Prostate gland (tissue), 2 donors: ENCODE results near the gene IMMT. TPM values are rescaled to one million over a fixed set of nuclear protein-coding genes. Genes with fewer than 3 reads are reported as not detected.

Source experiments
- DNase-seq: peaks from one replicate; pipeline ENCODE4 v3.0.0-alpha.2; 2019; ENCODE audit warnings: low spot score
- H3K27ac ChIP-seq, 2 donors: fragments of 200-600 bp; sonication (generic); 2 replicates each; pipeline ENCODE4 v1.5.1; 2017 to 2019
- H3K27me3 ChIP-seq: fragments of 200-600 bp; sonication (generic); replicated peaks from 2 replicates; pipeline ENCODE4 v1.5.1; 2019; ENCODE audit not compliant: insufficient read depth
- H3K36me3 ChIP-seq, 2 donors: fragments of 200-600 bp; sonication (generic); 1 replicate in 1 of 2; 2 replicates in 1 of 2; pipeline versions ENCODE4 v1.5.1 to v1.8.1; 2017 to 2019
- H3K4me1 ChIP-seq: fragments of 200-600 bp; sonication (generic); replicated peaks from 2 replicates; pipeline ENCODE4 v1.5.1; 2019
- H3K4me3 ChIP-seq, 2 donors: fragments of 200-600 bp; sonication (generic); 2 replicates each; pipeline ENCODE4 v1.5.1; 2017 to 2019
- H3K9me3 ChIP-seq: fragments of 200-600 bp; sonication (generic); 2 replicates; pipeline ENCODE4 v1.5.1; 2017
- CTCF ChIP-seq, 4 experiments: fragments of 200-600 bp in 2 of 4; fragments of 450-650 bp in 2 of 4; sonication (generic) in 2 of 4; IDR thresholded peaks; 1 replicate in 3 of 4; 2 replicates in 1 of 4; pipeline ENCODE4 v1.5.1; 2016 to 2019; ENCODE audit warnings: antibody characterized with exemption in 4 of 4, mild to moderate bottlenecking in 2 of 4, moderate library complexity in 2 of 4
- POLR2A ChIP-seq: fragments of 450-650 bp; IDR thresholded peaks from one replicate; pipeline ENCODE4 v1.6.1; 2016; ENCODE audit warnings: antibody characterized with exemption, mild to moderate bottlenecking
- POLR2AphosphoS5 ChIP-seq: sonication (generic); formaldehyde crosslinking; IDR thresholded peaks from one replicate; pipeline ENCODE4 v1.6.1; 2017; ENCODE audit warnings: antibody characterized with exemption
- WGBS: methylation state at CpG from one replicate; pipeline ENCODE4 v1.1.5; 2018; 5-methylcytosine and 5-hydroxymethylcytosine counted together
- intact Hi-C: fragments of 100-400 bp; cut with DNase I; formaldehyde crosslinking; loops from one replicate; pipeline ENCODE4 v1.14.2; 2022
- total RNA-seq, 2 donors: library from RNA; depleted of rRNA; stranded (reverse); fragments of >200 nt; gene quantifications; one replicate each; pipeline ENCODE4 v1.1.0, GENCODE V29; 2016

The IMMT gene
- total RNA-seq, 2 donors from 2014 or later, result 32.6 to 52.5 TPM

GRCh38 chr2:86150502-86150901, 44.8 kb downstream of the IMMT start:
- DNase-seq, result no peak
- H3K36me3 ChIP-seq, result peaks cover 0 to 24% of the 10 kb centered on the region in 2 donors
- H3K27me3 ChIP-seq, result no peaks in the 10 kb centered on the region
- H3K9me3 ChIP-seq, result no peaks in the 10 kb centered on the region
- no peak for TF ChIP-seq POLR2AphosphoS5
- no peak for TF ChIP-seq POLR2A
- no peak for TF ChIP-seq CTCF (IDR thresholded peaks at IDR 0.05)
- intact Hi-C loops, result no loop called here
- no peak overlapping the region for H3K4me3 ChIP-seq
- no peaks in the 10 kb centered on the region for H3K4me1 ChIP-seq
- H3K27ac ChIP-seq, result no peak overlapping the region
- WGBS, result 92% methylated on average over 2 of the region's 2 CpGs

DNA sequence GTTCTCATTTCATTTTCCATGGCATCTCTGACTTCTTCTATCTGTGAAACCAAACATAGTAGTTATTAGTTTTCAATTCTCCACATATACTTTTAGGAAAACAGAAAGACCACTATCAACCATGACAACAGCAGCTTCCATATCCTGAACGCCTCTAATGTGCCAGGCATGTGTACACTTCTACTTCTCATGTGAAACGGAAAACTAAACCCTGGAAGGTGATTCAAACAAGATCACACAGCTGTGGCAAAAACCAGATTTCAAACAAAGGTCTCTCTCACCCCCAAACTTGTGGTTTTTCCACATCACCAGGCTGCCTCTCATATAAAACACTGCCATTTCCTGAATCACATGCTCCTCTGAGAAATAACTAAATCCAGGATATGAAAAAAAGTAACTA, 47.5 kb downstream of the IMMT start:
- no peak for TF ChIP-seq POLR2A
- no peak for TF ChIP-seq CTCF (IDR thresholded peaks at IDR 0.05)
- no peak for TF ChIP-seq POLR2AphosphoS5
- no peaks in the 10 kb centered on the region for H3K9me3 ChIP-seq
- no peaks in the 10 kb centered on the region for H3K4me1 ChIP-seq
- intact Hi-C loops, result no loop called here
- DNase-seq, result no peak
- peaks cover 0 to 24% of the 10 kb centered on the region in 2 donors for H3K36me3 ChIP-seq
- WGBS, result 95% methylated on average over 2 of the region's 2 CpGs
- H3K27me3 ChIP-seq, result no peaks in the 10 kb centered on the region
- no peak overlapping the region for H3K27ac ChIP-seq
- H3K4me3 ChIP-seq, result no peak overlapping the region

- TF ChIP-seq POLR2A, result no peak
- no peak for TF ChIP-seq POLR2AphosphoS5
- TF ChIP-seq CTCF (IDR thresholded peaks at IDR 0.05), result no peak
- DNase-seq, result no peak
- H3K9me3 ChIP-seq, result no peaks in the 10 kb centered on the region
- H3K27me3 ChIP-seq, result no peaks in the 10 kb centered on the region
- WGBS, result 85% methylated on average over 14 of the region's 14 CpGs
- H3K4me1 ChIP-seq, result no peaks in the 10 kb centered on the region
- no peak overlapping the region for H3K27ac ChIP-seq
- intact Hi-C loops, result no loop called here
- H3K36me3 ChIP-seq, result peaks cover 0 to 23% of the 10 kb centered on the region in 2 donors
- H3K4me3 ChIP-seq, result no peak overlapping the region
Observed at GRCh38 chr2:86143926-86144685, 51.2 kb downstream of the IMMT start.

GRCh38 chr2:86143307-86143706, 52.0 kb downstream of the IMMT start:
- no peaks in the 10 kb centered on the region for H3K9me3 ChIP-seq
- no peak overlapping the region for H3K27ac ChIP-seq
- H3K4me1 ChIP-seq, result no peaks in the 10 kb centered on the region
- 89% methylated on average over 6 of the region's 6 CpGs for WGBS
- peaks cover 0 to 23% of the 10 kb centered on the region in 2 donors for H3K36me3 ChIP-seq
- TF ChIP-seq POLR2AphosphoS5, result no peak
- TF ChIP-seq POLR2A, result no peak
- TF ChIP-seq CTCF (IDR thresholded peaks at IDR 0.05), result no peak
- intact Hi-C loops, result no loop called here
- no peaks in the 10 kb centered on the region for H3K27me3 ChIP-seq
- no peak for DNase-seq
- H3K4me3 ChIP-seq, result no peak overlapping the region
